Muscle of arm (tissue), 12 donors: ENCODE results near the gene APOH. TPM values are rescaled to one million over a fixed set of nuclear protein-coding genes. Genes with fewer than 3 reads are reported as not detected.

ENCODE experiments used
- DNase-seq: peaks from one replicate; pipeline ENCODE4 v3.0.0-alpha.2; 2013
- polyA plus RNA-seq, 12 donors: library from polyadenylated mRNA; unstranded; fragments of 120-200 nt; gene quantifications; one replicate each; pipeline ENCODE4 v1.2.1, GENCODE V29; 2013; ENCODE audit not compliant: insufficient read length in 12 of 12

APOH gene
- polyA plus RNA-seq, 12 donors: 0.27 to 19.8 (median 0.60) TPM; not detected in 4

GRCh38 chr17:66192378-66192687 is 36.9 kb downstream of the APOH start:
- DNase-seq: no peak

GRCh38 chr17:66191593-66192377 is 37.4 kb downstream of the APOH start, which contains the start of gene CEP112:
Gene CEP112 (minus strand): TSS chr17:66192133.
- peak; percentile 77 for DNase-seq

DNA sequence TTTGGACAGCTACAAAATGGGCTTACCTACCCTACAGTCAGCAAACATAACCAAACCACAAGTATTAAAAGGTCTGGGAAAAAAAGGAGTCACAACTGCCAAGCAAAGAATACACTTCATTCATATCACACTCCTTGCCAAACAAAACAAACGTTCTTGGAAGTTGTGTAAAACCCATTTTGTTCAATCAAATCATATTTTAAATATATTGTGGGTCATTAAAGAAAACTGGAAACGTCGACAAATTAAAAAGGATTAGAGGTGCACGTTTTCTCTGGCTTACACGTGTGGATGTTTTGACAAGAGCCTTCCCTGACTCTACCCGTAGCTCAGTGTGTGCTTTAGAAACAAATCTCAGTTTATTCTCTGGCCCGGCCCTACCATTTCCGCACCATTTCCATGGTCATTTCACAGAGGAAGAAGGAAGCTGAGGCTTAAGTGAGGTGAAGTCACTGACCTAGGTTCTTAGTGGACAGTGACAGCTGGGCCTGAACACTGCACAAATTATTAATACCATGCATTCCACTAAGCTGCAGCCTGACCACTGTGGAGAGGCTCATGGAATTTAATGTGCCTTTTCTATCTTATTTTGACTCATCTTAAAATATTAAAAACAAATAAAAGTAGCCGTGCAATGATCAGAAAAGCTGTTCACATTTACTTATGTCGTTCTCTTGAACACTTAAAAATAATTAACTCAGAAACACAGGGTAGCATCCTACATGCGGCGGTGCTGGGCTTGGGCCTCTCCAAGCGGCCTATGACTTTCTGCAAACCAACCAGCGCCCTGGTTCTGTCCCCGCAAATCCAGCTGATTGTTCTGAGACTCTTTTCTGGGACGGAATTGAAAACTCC is 38.2 kb downstream of the APOH start:
- peak; percentile 31 for DNase-seq

DNA sequence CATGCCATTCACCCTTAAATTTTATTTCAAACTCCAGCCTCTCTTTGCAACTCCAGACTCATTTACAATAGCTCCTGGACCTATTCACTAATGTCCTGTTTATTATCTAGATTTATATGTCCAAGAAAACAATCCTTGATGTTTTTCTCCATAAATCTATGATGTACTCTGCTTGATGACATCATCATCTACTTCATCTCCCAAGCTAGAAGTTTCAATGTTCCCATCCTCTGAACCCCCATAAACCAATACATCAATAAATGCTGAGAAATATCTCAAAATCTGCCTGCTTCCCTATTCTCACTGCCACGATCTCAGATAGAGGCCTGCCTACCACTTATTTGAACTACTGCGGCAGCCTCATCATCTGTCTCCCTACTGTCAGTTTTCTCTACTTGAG is 41.5 kb downstream of the APOH start:
- DNase-seq: no peak

DNA sequence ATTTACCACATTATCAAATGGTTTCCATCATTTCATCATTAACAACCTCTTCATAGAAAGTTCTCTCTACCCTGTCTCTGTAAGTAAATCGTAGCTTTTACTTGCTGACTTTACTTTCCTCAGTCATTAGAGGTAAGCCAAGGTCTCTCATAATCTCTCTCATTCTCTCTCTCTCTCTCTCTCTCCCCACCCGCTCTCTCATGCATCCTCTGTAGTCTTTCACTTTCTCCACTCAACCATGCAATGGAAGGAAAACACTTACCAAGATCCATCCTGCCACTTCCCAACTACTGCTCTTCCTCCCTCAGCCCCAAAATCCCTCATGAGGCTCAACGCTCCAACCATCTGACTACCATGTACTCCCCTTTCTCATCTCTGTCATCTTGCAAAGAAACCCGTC is 43.4 kb downstream of the APOH start:
- DNase-seq: no peak

DNA sequence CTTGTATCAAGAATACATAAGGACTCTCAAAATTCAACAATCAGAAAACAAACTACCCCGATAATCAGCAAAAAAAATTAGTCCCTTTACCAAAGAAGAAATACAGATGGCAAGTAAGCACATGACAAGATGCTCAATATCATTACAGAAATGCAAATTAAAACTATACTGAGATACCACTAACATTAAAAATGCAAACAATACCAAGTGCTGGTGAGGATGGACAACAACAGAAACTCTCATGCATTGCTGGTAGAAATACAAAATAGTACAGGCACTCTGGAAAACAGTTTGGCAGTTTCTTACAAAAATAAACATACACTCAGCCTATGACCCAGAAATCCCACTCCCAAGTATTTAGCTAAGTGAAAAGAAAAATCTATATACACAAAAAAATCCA is 44.8 kb downstream of the APOH start:
- DNase-seq: no peak

DNA sequence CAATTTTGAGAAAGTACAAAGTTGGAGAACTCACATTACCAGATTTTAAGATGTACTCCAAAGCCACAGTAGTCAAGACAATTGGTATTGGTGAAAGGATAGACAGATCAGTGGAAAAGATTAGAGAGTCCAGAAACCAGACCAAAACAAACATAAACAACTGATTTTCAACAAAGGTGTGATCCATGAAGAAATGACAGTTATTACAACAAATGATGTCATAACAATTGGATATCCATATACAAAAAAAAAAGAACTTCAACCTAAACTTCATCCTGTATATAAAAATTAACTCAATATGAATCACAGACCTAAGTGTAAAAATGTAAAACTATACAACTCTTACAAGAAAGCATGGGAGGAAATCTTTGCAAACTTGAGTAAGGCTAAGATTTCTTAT is 45.7 kb downstream of the APOH start:
- DNase-seq: no peak

DNA sequence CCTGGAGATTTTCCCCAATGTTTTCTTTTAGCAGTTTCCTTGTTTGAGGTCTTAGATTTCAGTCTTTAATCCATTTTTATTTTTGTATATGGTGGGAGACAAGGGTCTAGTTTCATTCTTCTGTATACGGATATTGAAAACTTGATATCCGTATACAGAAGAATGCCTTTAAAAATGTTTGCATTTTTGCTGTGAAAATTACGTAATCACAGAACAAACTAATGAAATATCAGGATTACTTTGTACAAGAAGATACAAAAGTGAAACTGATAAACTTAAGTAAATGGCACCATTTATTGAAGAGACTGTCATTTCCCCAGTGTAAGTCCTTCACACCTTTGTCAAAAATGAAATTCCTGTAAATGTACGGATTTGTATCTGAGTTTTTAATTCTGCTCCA is 50.6 kb downstream of the APOH start:
- no peak for DNase-seq

DNA sequence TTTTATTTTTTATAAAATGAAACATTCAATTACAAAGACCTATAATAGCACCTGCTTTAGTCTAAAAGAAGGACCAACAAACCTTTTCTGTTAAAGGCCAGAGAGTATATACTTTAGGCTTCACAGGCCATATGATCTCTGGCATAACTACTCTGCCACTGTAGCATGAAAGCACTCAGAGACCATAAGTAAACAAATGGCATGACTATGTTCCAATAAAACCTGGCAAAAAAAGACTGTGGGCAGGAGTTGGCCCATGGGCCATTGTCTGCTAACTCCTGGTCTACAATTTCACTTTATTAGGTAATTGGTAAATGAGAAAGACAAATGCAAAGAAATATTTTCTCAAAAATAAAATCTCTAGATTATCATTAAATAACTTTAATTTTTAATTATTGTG is 52.2 kb downstream of the APOH start:
- no peak for DNase-seq

- DNase-seq: no peak
These were observed 53.3 kb downstream of the APOH start for GRCh38 chr17:66175892-66176291.

DNA sequence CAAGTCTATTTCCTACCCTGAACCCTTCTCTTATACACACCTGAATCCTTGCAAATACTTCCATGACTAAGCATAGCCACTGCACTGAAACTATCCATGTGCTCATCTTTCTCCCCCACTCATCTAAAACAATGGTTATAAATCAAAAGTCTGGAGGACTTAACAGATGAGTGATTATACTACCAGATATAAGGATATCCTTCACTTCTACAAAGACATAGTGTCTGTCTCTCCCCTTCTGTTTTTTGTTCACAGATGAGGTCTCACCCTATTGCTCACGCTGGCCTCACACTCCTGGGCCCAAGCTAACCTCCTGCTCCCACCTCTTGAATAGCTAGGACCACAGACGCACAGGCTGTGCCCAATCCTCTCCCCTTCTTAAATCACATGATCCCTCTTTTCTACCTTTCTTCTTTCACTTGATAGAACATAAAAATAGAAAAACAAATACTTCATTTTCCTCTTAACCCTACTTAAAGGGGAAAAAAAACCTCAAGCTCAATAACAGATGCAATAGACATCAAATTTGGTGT is 56.5 kb downstream of the APOH start:
- DNase-seq: no peak

DNA sequence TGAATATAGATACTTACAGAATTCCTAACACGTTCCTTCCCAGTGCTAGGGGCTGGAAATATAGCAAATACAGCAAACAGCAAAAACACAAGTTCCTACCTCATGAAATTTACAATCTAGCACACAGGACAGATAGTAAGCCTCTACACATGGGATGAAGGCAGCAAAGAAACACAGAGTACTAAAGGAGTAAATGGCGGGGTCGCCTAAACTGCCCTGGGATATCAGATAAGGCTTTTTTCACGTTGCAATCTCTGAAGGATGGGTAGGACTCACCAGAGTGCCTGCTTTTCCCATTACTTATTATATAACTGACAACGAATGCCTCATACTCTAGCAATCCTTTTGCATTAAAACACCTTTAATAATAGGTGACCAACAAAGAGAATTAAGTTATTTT is 57.1 kb downstream of the APOH start:
- no peak for DNase-seq

DNA sequence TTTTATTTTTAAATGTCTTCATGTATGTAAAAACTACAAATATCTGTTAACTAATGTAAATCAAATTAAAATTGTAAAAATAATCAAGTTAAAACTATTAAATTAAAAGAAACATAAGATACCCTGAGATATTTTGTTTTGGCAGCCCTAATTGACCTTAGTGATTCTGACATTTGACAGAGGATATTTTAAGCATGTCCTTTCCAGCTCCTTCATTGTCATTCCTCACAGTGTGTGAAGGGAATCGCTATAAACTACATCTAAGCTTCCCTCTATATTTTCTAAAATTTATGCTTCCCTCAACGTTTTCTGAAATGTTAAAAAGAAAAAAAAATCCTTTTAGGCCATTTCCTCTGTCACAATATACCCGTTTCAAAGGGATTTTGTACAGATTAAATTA is 57.5 kb downstream of the APOH start:
- no peak for DNase-seq

DNA sequence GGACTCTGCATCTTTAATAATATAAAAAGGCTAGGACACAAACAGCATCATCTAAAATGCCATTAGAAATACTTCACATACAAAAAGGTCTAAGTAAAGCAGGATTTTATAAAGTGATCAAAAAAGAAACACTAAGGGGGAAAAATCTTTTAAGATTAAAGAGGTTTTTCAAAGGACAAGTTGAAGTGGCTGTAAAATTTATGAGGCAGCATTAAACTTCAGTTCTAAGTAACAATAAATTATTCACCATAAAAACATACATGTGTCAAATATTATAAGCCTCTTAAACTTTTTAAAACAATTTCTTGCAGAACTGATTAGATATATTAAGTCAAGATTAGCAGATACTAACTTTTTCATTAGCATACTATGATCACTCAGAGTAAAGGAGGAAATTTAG is 58.0 kb downstream of the APOH start:
- DNase-seq: no peak

- DNase-seq: no peak
These were observed 59.4 kb downstream of the APOH start for GRCh38 chr17:66169839-66170238.

DNA sequence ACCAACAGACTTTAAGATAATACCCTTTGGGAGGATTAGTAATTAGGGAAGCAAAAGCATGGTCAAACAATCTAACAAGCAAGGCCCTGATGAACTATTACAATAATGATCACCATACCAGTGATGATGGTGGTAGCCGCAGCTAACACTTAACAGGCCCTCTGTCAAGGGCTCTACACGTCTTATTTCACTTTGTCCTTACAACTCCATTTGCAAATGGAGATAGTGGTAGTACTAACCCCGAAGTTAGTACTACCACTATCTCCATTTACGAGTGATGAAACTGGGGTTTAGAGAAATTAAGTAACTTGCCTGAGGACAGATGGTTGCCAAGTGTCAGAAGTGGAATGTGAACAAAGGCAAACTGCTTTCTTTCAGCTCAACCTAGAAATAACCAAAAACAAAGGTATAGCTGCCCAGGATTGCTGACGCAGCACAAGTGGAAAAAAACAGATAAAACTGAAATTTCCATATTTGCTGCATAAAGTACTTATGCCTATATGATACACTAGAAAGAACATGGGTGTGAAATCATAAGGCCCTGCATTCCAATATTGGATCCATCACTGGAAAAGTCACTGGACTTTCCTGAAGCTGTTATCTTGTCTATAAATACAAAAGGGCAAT is 61.9 kb downstream of the APOH start:
- no peak for DNase-seq

DNA sequence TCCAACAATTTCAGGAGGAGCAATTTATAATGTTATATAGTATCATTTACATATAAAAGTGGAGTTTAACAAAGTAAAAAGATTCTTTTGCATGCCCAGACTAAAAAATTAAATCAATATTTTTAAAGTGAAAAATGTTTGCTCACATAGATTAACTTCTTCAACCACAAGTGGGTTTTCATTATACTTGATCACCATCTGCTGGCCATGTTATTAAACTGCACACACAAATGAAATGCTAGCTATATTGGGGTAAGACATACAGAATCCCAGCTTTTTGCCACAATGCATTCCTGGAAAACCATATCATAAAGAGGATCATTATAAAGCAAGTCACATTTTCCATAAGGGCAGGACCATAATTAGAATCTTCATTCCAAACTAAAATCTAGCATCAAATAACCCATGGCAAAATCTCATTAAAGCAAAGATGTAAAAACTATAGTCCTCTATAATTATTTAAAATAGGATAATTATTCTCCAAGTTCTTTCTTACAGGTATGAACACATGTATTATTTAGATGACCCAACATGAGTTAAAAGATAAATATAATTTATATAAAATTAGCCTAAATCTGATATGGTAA is 63.6 kb downstream of the APOH start:
- peak; percentile 55 for DNase-seq

Other genes starting within 250 kb of the APOH start
- 10 to 100 TPM in 10 of 12 donors, 1 to 10 TPM in 1, not detected in 1; 7.2 to 23.3 (median 18.0) TPM for gene CEP112, start 37.3 kb downstream of the APOH start, polyA plus RNA-seq
- gene PRKCA, start 73.2 kb upstream of the APOH start, polyA plus RNA-seq: 1 to 10 TPM in 11 of 12 donors, not detected in 1; 2.5 to 9.1 (median 3.4) TPM